CD4-positive, CD25-positive, alpha-beta regulatory T cell (primary cell): ENCODE results near the gene NTNG2. TPM values are rescaled to one million over a fixed set of nuclear protein-coding genes. Genes with fewer than 3 reads are reported as not detected.
A peak's percentile ranks its signal among the peaks of the same experiment; 100 is the strongest.

Experiments used
- ATAC-seq, 2 donors: fragments of 150-1000 bp; cut with Tn5 transposase; one replicate each; pipeline ENCODE4 v1.10.0; 2021; ENCODE audit warnings: low read depth in 2 of 2, moderate number of reproducible peaks in 2 of 2, moderate library complexity in 1 of 2
- DNase-seq, 3 donors: peaks; one replicate each; pipeline versions ENCODE4 v3.0.0 to v3.0.0-alpha.2; 2012 to 2022; ENCODE audit warnings: mixed read lengths in 1 of 3
- H3K27ac ChIP-seq: one replicate; pipeline ENCODE4 v1.7.0; 2013; ENCODE audit warnings: mild to moderate bottlenecking, low read length; ENCODE audit not compliant: insufficient read depth, poor library complexity, severe bottlenecking
- H3K27me3 ChIP-seq: one replicate; pipeline ENCODE4 v1.7.0; 2013; ENCODE audit warnings: low read length; ENCODE audit not compliant: control insufficient read depth, insufficient read depth
- H3K36me3 ChIP-seq: one replicate; pipeline ENCODE4 v1.7.0; 2013; ENCODE audit warnings: mild to moderate bottlenecking, low read length, moderate library complexity; ENCODE audit not compliant: control insufficient read depth, insufficient read depth
- H3K4me1 ChIP-seq: 2 replicates; pipeline ENCODE4 v1.7.0; 2013; ENCODE audit warnings: mild to moderate bottlenecking, low read length; ENCODE audit not compliant: insufficient read depth, control insufficient read depth, poor library complexity, severe bottlenecking
- H3K4me3 ChIP-seq: one replicate; pipeline ENCODE4 v1.7.0; 2013; ENCODE audit warnings: low read depth, mild to moderate bottlenecking, low read length, moderate library complexity
- H3K9me3 ChIP-seq, 2 experiments: 1 replicate in 1 of 2; 2 replicates in 1 of 2; pipeline ENCODE4 v1.7.0; 2013; ENCODE audit warnings: low read length in 2 of 2, mild to moderate bottlenecking in 1 of 2, moderate library complexity in 1 of 2; ENCODE audit not compliant: control insufficient read depth in 2 of 2
- H3K27ac Mint-ChIP-seq, 3 donors: one replicate each; pipeline ENCODE4 v1.8.0; 2020 to 2022; ENCODE audit warnings: mild to moderate bottlenecking in 3 of 3, mixed read lengths in 3 of 3, moderate library complexity in 2 of 3
- H3K27me3 Mint-ChIP-seq: one replicate; pipeline ENCODE4 v1.8.0; 2022; ENCODE audit warnings: mild to moderate bottlenecking, mixed read lengths
- H3K36me3 Mint-ChIP-seq: one replicate; pipeline ENCODE4 v1.8.0; 2020; ENCODE audit warnings: mixed read lengths
- H3K4me1 Mint-ChIP-seq, 4 donors: one replicate each; pipeline ENCODE4 v1.8.0; 2020 to 2022; ENCODE audit warnings: mixed read lengths in 4 of 4, mild to moderate bottlenecking in 1 of 4
- H3K4me3 Mint-ChIP-seq, 4 donors: one replicate each; pipeline ENCODE4 v1.8.0; 2020 to 2022; ENCODE audit warnings: mild to moderate bottlenecking in 4 of 4, mixed read lengths in 4 of 4, moderate library complexity in 3 of 4
- H3K9me3 Mint-ChIP-seq, 7 donors: one replicate each; pipeline ENCODE4 v1.8.0; 2020 to 2022; ENCODE audit warnings: mixed read lengths in 7 of 7, mild to moderate bottlenecking in 3 of 7, moderate library complexity in 2 of 7
- polyA plus RNA-seq, 4 donors: library from polyadenylated mRNA; unstranded; fragments of 300-500 nt; fragmentation: Illumina TruSeq; gene quantifications; one replicate each; pipeline ENCODE4 v1.2.3, GENCODE V29; 2021
- total RNA-seq: library from RNA; stranded (reverse); gene quantifications from one replicate; pipeline ENCODE4 v1.2.3, GENCODE V29; 2022

The NTNG2 gene
- total and polyA plus RNA-seq, 5 donors from 2014 or later, result 0.50 to 14.7 (median 1.2) TPM

GRCh38 chr9:132157347-132158116 lies 4.3 kb upstream of the NTNG2 start:
- Histone ChIP-seq H3K4me1 (peaks cover 12% of the 10 kb centered on the region), H3K36me3 (no peaks in the 10 kb centered on the region), H3K9me3 (no peaks in the 10 kb centered on the region), H3K4me3 (no peak overlapping the region), H3K27ac (no peak overlapping the region), H3K27me3 (no peaks in the 10 kb centered on the region)
- Mint-ChIP-seq H3K36me3 (no peaks in the 10 kb centered on the region), H3K27ac (no peak overlapping the region), H3K9me3 (peaks cover 0 to 2% (median 0%) of the 10 kb centered on the region in 7 donors), H3K27me3 (peaks cover 29% of the 10 kb centered on the region), H3K4me3 (peak overlapping the region in 2 of 4 donors; percentile 20 to 58), H3K4me1 (peaks cover 0 to 12% (median 6%) of the 10 kb centered on the region in 4 donors)
- DNase-seq (no peak), ATAC-seq (no peak)

DNA sequence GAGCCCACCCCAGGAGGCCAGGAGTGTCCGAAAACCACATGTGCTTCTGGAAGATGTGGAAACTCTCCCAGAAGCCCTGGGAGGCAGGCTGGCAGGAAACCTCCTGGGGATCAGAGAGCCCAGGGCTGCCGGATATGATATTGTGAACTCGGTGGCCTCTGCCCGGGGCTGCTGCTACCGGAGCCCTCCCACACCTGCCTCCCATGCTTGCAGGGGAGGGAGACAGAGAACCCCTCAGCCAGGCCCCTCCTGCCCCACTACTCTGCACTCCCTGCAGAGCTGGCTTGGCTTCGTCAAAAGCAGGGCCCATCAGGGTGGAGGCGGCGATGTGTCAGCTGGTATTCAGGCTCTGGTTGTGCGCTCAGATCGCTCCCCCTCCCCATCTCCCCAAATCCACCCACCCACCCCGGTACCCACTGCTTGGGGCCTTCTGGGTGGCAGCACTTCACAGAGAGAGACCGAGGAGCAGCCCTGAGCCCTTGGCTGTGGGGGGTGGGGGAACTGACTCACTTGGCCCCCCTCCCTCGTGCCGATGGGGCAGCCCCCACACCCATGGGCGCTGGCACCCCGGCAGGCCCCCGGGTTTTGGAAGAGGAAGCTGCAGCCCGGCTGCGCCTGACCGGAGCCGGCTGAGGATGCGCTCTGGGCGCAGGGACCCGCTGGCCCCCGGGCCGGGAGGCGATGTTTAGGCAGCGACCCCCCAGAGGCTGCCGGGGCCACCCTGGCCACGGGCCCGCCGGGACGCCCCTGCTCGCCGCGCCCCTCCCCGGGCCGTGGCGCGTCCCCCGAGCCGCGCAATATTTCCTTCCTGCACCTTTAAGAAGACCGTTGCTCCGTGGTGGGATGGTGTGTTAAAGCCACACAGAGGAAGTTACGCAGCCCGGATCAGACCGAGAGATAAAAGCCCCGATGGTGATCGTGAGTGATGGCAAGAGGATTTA lies 786 bp upstream of the NTNG2 start:
- Mint-ChIP-seq H3K27me3 (peaks cover 49% of the 10 kb centered on the region), H3K4me1 (peaks cover 0 to 18% (median 7%) of the 10 kb centered on the region in 4 donors), H3K9me3 (peaks cover 0 to 4% (median 0%) of the 10 kb centered on the region in 7 donors), H3K27ac (peak overlapping the region in 2 of 3 donors; percentile 48 to 92), H3K36me3 (no peaks in the 10 kb centered on the region), H3K4me3 (peak overlapping the region; percentile 95 to 100 (median 98))
- H3K27ac ChIP-seq, result no peak overlapping the region
- DNase-seq, result peak; percentile 33 to 84 (median 60)
- ATAC-seq, result peak; percentile 66 to 77
- H3K9me3 ChIP-seq, result no peaks in the 10 kb centered on the region
- no peaks in the 10 kb centered on the region for H3K36me3 ChIP-seq
- H3K4me3 ChIP-seq, result peak overlapping the region; percentile 55
- H3K4me1 ChIP-seq, result peaks cover 25% of the 10 kb centered on the region
- peaks cover 2% of the 10 kb centered on the region for H3K27me3 ChIP-seq

DNA sequence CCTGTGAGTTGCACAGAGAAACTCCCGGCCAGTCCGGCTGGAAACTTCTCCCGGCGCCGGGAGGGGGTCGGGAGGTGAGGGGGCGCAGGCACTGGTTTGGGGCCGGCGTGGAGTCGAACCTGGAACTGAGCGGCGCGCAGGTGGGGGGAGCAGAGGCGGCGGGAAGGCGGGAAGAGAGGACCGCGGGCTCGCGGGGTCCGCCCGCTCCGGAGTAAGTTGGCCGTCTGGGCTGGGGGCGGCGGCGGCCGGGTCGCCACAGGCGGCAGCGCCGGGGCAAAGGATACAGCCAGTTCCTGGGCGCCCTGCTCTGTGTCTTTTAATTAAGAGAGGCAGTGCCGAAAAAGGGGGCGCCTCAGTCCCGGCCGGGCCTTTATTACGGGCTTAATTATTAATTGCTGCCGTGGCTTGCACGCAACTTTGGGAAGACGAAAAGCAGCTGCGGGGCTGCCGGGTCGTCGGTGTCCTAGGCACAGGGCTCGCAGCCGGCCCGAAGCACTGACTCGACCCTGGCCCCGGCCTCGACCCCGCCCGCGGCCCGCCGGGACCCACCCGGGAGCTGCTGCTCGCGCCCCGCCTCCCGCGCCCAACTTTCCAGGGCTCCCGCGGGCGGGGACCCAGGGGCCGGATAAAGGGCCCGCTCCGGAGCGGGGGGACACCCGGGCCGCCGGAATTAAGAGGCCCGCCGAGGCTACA lies 1.1 kb downstream of the NTNG2 start:
- no peak overlapping the region for H3K27ac ChIP-seq
- H3K9me3 ChIP-seq, result no peaks in the 10 kb centered on the region
- no peak for ATAC-seq
- Mint-ChIP-seq H3K9me3 (peaks cover 0 to 4% (median 0%) of the 10 kb centered on the region in 7 donors), H3K36me3 (no peaks in the 10 kb centered on the region), H3K4me3 (peak overlapping the region; percentile 90 to 94 (median 92)), H3K27me3 (peaks cover 53% of the 10 kb centered on the region), H3K27ac (no peak overlapping the region), H3K4me1 (peaks cover 0 to 18% (median 7%) of the 10 kb centered on the region in 4 donors)
- H3K4me1 ChIP-seq, result peaks cover 25% of the 10 kb centered on the region
- peak in 1 of 3 donors; percentile 17 for DNase-seq
- H3K27me3 ChIP-seq, result peaks cover 5% of the 10 kb centered on the region
- no peaks in the 10 kb centered on the region for H3K36me3 ChIP-seq
- no peak overlapping the region for H3K4me3 ChIP-seq

GRCh38 chr9:132163457-132163875 lies 1.6 kb downstream of the NTNG2 start:
- Histone ChIP-seq H3K27me3 (peaks cover 5% of the 10 kb centered on the region), H3K9me3 (no peaks in the 10 kb centered on the region), H3K4me1 (peaks cover 25% of the 10 kb centered on the region), H3K27ac (no peak overlapping the region), H3K36me3 (no peaks in the 10 kb centered on the region), H3K4me3 (no peak overlapping the region)
- H3K4me3 Mint-ChIP-seq, result peak overlapping the region in 3 of 4 donors; percentile 32 to 81 (median 77)
- peaks cover 0 to 4% (median 0%) of the 10 kb centered on the region in 7 donors for H3K9me3 Mint-ChIP-seq
- no peaks in the 10 kb centered on the region for H3K36me3 Mint-ChIP-seq
- DNase-seq (peak in 1 of 3 donors; percentile 7), ATAC-seq (no peak)
- H3K27ac Mint-ChIP-seq, result no peak overlapping the region
- H3K27me3 Mint-ChIP-seq, result peaks cover 51% of the 10 kb centered on the region
- H3K4me1 Mint-ChIP-seq, result peaks cover 0 to 18% (median 7%) of the 10 kb centered on the region in 4 donors

- H3K36me3 ChIP-seq, result no peaks in the 10 kb centered on the region
- H3K4me3 ChIP-seq, result no peak overlapping the region
- Mint-ChIP-seq H3K9me3 (peaks cover 0 to 4% (median 0%) of the 10 kb centered on the region in 7 donors), H3K4me1 (peaks cover 0 to 18% (median 7%) of the 10 kb centered on the region in 4 donors), H3K4me3 (peak overlapping the region; percentile 58 to 81 (median 70)), H3K27me3 (peaks cover 48% of the 10 kb centered on the region), H3K27ac (no peak overlapping the region), H3K36me3 (no peaks in the 10 kb centered on the region)
- H3K27me3 ChIP-seq, result peaks cover 5% of the 10 kb centered on the region
- peaks cover 25% of the 10 kb centered on the region for H3K4me1 ChIP-seq
- H3K9me3 ChIP-seq, result no peaks in the 10 kb centered on the region
- no peak overlapping the region for H3K27ac ChIP-seq
- DNase-seq (no peak), ATAC-seq (no peak)
These were observed 2.2 kb downstream of the NTNG2 start for GRCh38 chr9:132163876-132164603.

DNA sequence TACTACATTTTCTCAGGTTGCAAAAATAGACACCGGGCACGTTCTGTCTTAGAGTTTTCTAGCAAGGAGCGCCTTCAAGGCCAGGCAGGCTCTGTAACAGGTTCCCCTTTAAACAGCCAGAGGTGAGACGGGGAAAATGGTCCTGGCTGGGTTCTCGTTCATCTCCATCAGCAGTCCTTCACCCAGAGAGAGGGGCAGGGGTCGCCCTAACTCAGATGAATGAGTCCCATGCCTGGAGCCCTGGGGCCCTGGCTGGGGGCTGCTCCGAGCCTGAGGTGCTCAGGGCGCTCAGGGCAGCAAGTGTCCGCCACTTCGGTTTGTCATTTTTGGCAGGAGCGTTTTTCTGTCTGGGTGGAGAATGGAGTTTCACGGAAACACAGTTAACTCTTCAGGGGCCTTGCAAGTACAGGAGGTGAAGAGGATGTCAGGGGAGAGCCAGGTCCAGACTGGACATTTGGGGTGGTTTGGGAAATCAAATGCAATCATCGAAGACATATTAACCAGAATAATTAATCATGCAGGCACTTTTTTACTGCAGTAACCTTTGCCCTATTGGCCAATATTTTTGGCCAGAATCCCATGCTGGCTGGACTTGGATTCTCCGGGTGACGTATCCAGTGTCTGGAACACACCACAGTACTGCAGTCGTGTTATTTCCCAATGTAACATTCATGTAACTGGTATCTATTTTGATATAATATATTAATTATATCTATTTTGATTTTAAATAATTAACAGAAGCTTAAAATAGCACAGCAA lies 2.9 kb downstream of the NTNG2 start:
- Mint-ChIP-seq H3K36me3 (no peaks in the 10 kb centered on the region), H3K9me3 (peaks cover 0 to 4% (median 0%) of the 10 kb centered on the region in 7 donors), H3K27me3 (peaks cover 41% of the 10 kb centered on the region), H3K27ac (no peak overlapping the region), H3K4me1 (peaks cover 0 to 22% (median 7%) of the 10 kb centered on the region in 4 donors), H3K4me3 (peak overlapping the region in 3 of 4 donors; percentile 39 to 81 (median 48))
- peaks cover 25% of the 10 kb centered on the region for H3K4me1 ChIP-seq
- H3K27ac ChIP-seq, result no peak overlapping the region
- no peak overlapping the region for H3K4me3 ChIP-seq
- H3K9me3 ChIP-seq, result no peaks in the 10 kb centered on the region
- no peaks in the 10 kb centered on the region for H3K36me3 ChIP-seq
- DNase-seq (no peak), ATAC-seq (no peak)
- peaks cover 5% of the 10 kb centered on the region for H3K27me3 ChIP-seq
